Measurements from ENCODE around the gene CCBE1.

CCBE1 gene

GRCh38 chr18:59484131-59484530, 213.1 kb downstream of the CCBE1 start:
- Histone ChIP-seq H3K4me3 (ENCODE audit: low read length) (no peak overlapping the region), H3K9ac (ENCODE audit: low read length) (no peak overlapping the region), H3K4me1 (ENCODE audit: control insufficient read depth, insufficient read depth, low read length) (peaks cover 13% of the 10 kb centered on the region), H3K36me3 (ENCODE audit: control insufficient read depth, insufficient read depth, low read length, severe bottlenecking) (no peaks in the 10 kb centered on the region), H3K9me3 (ENCODE audit: control insufficient read depth, low read length) (no peaks in the 10 kb centered on the region), H3K27me3 (replicated peaks; ENCODE audit: control insufficient read depth, insufficient read depth, low read length) (no peaks in the 10 kb centered on the region)
- no peak for DNase-seq (ENCODE audit: low read depth)

- no peaks in the 10 kb centered on the region for H3K27me3 ChIP-seq (replicated peaks; ENCODE audit: control insufficient read depth, insufficient read depth, low read length)
- H3K4me3 ChIP-seq (ENCODE audit: low read length): no peak overlapping the region
- peaks cover 13% of the 10 kb centered on the region for H3K4me1 ChIP-seq (ENCODE audit: control insufficient read depth, insufficient read depth, low read length)
- DNase-seq (ENCODE audit: low read depth): no peak
- no peak overlapping the region for H3K9ac ChIP-seq (ENCODE audit: low read length)
- no peaks in the 10 kb centered on the region for H3K9me3 ChIP-seq (ENCODE audit: control insufficient read depth, low read length)
- H3K36me3 ChIP-seq (ENCODE audit: control insufficient read depth, insufficient read depth, low read length, severe bottlenecking): no peaks in the 10 kb centered on the region
Measured at GRCh38 chr18:59481436-59481835, 215.8 kb downstream of the CCBE1 start.

- Histone ChIP-seq H3K27me3 (replicated peaks; ENCODE audit: control insufficient read depth, insufficient read depth, low read length) (no peaks in the 10 kb centered on the region), H3K36me3 (ENCODE audit: control insufficient read depth, insufficient read depth, low read length, severe bottlenecking) (no peaks in the 10 kb centered on the region), H3K9ac (ENCODE audit: low read length) (no peak overlapping the region), H3K9me3 (ENCODE audit: control insufficient read depth, low read length) (no peaks in the 10 kb centered on the region), H3K4me3 (ENCODE audit: low read length) (no peak overlapping the region), H3K4me1 (ENCODE audit: control insufficient read depth, insufficient read depth, low read length) (peaks cover 8% of the 10 kb centered on the region)
- DNase-seq (ENCODE audit: low read depth): no peak
Measured at GRCh38 chr18:59479776-59480175, 217.4 kb downstream of the CCBE1 start.

- H3K4me1 ChIP-seq (ENCODE audit: control insufficient read depth, insufficient read depth, low read length): no peaks in the 10 kb centered on the region
Measured at GRCh38 chr18:59478591-59478990, 218.6 kb downstream of the CCBE1 start.

GRCh38 chr18:59477849-59478248, 219.4 kb downstream of the CCBE1 start:
- no peak overlapping the region for H3K9ac ChIP-seq (ENCODE audit: low read length)
- H3K27me3 ChIP-seq (replicated peaks; ENCODE audit: control insufficient read depth, insufficient read depth, low read length): no peaks in the 10 kb centered on the region
- H3K9me3 ChIP-seq (ENCODE audit: control insufficient read depth, low read length): no peaks in the 10 kb centered on the region
- H3K36me3 ChIP-seq (ENCODE audit: control insufficient read depth, insufficient read depth, low read length, severe bottlenecking): peaks cover 5% of the 10 kb centered on the region
- DNase-seq (ENCODE audit: low read depth): no peak
- H3K4me1 ChIP-seq (ENCODE audit: control insufficient read depth, insufficient read depth, low read length): no peaks in the 10 kb centered on the region
- H3K4me3 ChIP-seq (ENCODE audit: low read length): no peak overlapping the region

More at GRCh38 chr18:59478591-59478990, 218.6 kb downstream of the CCBE1 start:
- peaks cover 5% of the 10 kb centered on the region for H3K36me3 ChIP-seq (ENCODE audit: control insufficient read depth, insufficient read depth, low read length, severe bottlenecking)
- no peak overlapping the region for H3K9ac ChIP-seq (ENCODE audit: low read length)
- H3K27me3 ChIP-seq (replicated peaks; ENCODE audit: control insufficient read depth, insufficient read depth, low read length): no peaks in the 10 kb centered on the region
- DNase-seq (ENCODE audit: low read depth): peak; percentile 92
- no peaks in the 10 kb centered on the region for H3K9me3 ChIP-seq (ENCODE audit: control insufficient read depth, low read length)
- H3K4me3 ChIP-seq (ENCODE audit: low read length): no peak overlapping the region

- Histone ChIP-seq H3K9me3 (ENCODE audit: control insufficient read depth, low read length) (no peaks in the 10 kb centered on the region), H3K4me1 (ENCODE audit: control insufficient read depth, insufficient read depth, low read length) (no peaks in the 10 kb centered on the region), H3K4me3 (ENCODE audit: low read length) (no peak overlapping the region), H3K9ac (ENCODE audit: low read length) (no peak overlapping the region), H3K27me3 (replicated peaks; ENCODE audit: control insufficient read depth, insufficient read depth, low read length) (no peaks in the 10 kb centered on the region), H3K36me3 (ENCODE audit: control insufficient read depth, insufficient read depth, low read length, severe bottlenecking) (peaks cover 45% of the 10 kb centered on the region)
- DNase-seq (ENCODE audit: low read depth): no peak
Measured at GRCh38 chr18:59470561-59471121, 226.6 kb downstream of the CCBE1 start.

- Histone ChIP-seq H3K4me3 (ENCODE audit: low read length) (no peak overlapping the region), H3K27me3 (replicated peaks; ENCODE audit: control insufficient read depth, insufficient read depth, low read length) (no peaks in the 10 kb centered on the region), H3K4me1 (ENCODE audit: control insufficient read depth, insufficient read depth, low read length) (no peaks in the 10 kb centered on the region), H3K36me3 (ENCODE audit: control insufficient read depth, insufficient read depth, low read length, severe bottlenecking) (peaks cover 45% of the 10 kb centered on the region), H3K9me3 (ENCODE audit: control insufficient read depth, low read length) (no peaks in the 10 kb centered on the region), H3K9ac (ENCODE audit: low read length) (no peak overlapping the region)
- no peak for DNase-seq (ENCODE audit: low read depth)
Measured at GRCh38 chr18:59469463-59470180, 227.6 kb downstream of the CCBE1 start.

GRCh38 chr18:59468821-59469220, 228.4 kb downstream of the CCBE1 start:
- H3K36me3 ChIP-seq (ENCODE audit: control insufficient read depth, insufficient read depth, low read length, severe bottlenecking): peaks cover 40% of the 10 kb centered on the region
- H3K9me3 ChIP-seq (ENCODE audit: control insufficient read depth, low read length): no peaks in the 10 kb centered on the region
- no peak overlapping the region for H3K4me3 ChIP-seq (ENCODE audit: low read length)
- no peaks in the 10 kb centered on the region for H3K4me1 ChIP-seq (ENCODE audit: control insufficient read depth, insufficient read depth, low read length)
- no peak overlapping the region for H3K9ac ChIP-seq (ENCODE audit: low read length)
- no peak for DNase-seq (ENCODE audit: low read depth)
- H3K27me3 ChIP-seq (replicated peaks; ENCODE audit: control insufficient read depth, insufficient read depth, low read length): no peaks in the 10 kb centered on the region

GRCh38 chr18:59467497-59467896, 229.7 kb downstream of the CCBE1 start:
- no peak overlapping the region for H3K9ac ChIP-seq (ENCODE audit: low read length)
- peaks cover 40% of the 10 kb centered on the region for H3K36me3 ChIP-seq (ENCODE audit: control insufficient read depth, insufficient read depth, low read length, severe bottlenecking)
- no peaks in the 10 kb centered on the region for H3K27me3 ChIP-seq (replicated peaks; ENCODE audit: control insufficient read depth, insufficient read depth, low read length)
- H3K4me3 ChIP-seq (ENCODE audit: low read length): no peak overlapping the region
- H3K9me3 ChIP-seq (ENCODE audit: control insufficient read depth, low read length): no peaks in the 10 kb centered on the region
- no peak for DNase-seq (ENCODE audit: low read depth)
- no peaks in the 10 kb centered on the region for H3K4me1 ChIP-seq (ENCODE audit: control insufficient read depth, insufficient read depth, low read length)

GRCh38 chr18:59466980-59467379, 230.2 kb downstream of the CCBE1 start:
- peaks cover 40% of the 10 kb centered on the region for H3K36me3 ChIP-seq (ENCODE audit: control insufficient read depth, insufficient read depth, low read length, severe bottlenecking)
- no peaks in the 10 kb centered on the region for H3K9me3 ChIP-seq (ENCODE audit: control insufficient read depth, low read length)
- no peaks in the 10 kb centered on the region for H3K4me1 ChIP-seq (ENCODE audit: control insufficient read depth, insufficient read depth, low read length)
- no peak overlapping the region for H3K9ac ChIP-seq (ENCODE audit: low read length)
- H3K27me3 ChIP-seq (replicated peaks; ENCODE audit: control insufficient read depth, insufficient read depth, low read length): no peaks in the 10 kb centered on the region
- no peak overlapping the region for H3K4me3 ChIP-seq (ENCODE audit: low read length)
- DNase-seq (ENCODE audit: low read depth): no peak

GRCh38 chr18:59464486-59464885, 232.7 kb downstream of the CCBE1 start:
- DNase-seq (ENCODE audit: low read depth): no peak
- Histone ChIP-seq H3K9me3 (ENCODE audit: control insufficient read depth, low read length) (no peaks in the 10 kb centered on the region), H3K4me3 (ENCODE audit: low read length) (no peak overlapping the region), H3K4me1 (ENCODE audit: control insufficient read depth, insufficient read depth, low read length) (peaks cover 9% of the 10 kb centered on the region), H3K27me3 (replicated peaks; ENCODE audit: control insufficient read depth, insufficient read depth, low read length) (no peaks in the 10 kb centered on the region), H3K36me3 (ENCODE audit: control insufficient read depth, insufficient read depth, low read length, severe bottlenecking) (peaks cover 30% of the 10 kb centered on the region), H3K9ac (ENCODE audit: low read length) (no peak overlapping the region)

GRCh38 chr18:59461171-59461570, 236.1 kb downstream of the CCBE1 start:
- H3K9me3 ChIP-seq (ENCODE audit: control insufficient read depth, low read length): no peaks in the 10 kb centered on the region
- no peak overlapping the region for H3K9ac ChIP-seq (ENCODE audit: low read length)
- H3K27me3 ChIP-seq (replicated peaks; ENCODE audit: control insufficient read depth, insufficient read depth, low read length): no peaks in the 10 kb centered on the region

More at GRCh38 chr18:59461171-59461570, 236.1 kb downstream of the CCBE1 start:
- Histone ChIP-seq H3K4me1 (ENCODE audit: control insufficient read depth, insufficient read depth, low read length) (peaks cover 10% of the 10 kb centered on the region), H3K36me3 (ENCODE audit: control insufficient read depth, insufficient read depth, low read length, severe bottlenecking) (peaks cover 27% of the 10 kb centered on the region), H3K4me3 (ENCODE audit: low read length) (no peak overlapping the region)
- no peak for DNase-seq (ENCODE audit: low read depth)
